Measurements from ENCODE around the gene NDFIP2.

The NDFIP2 gene

GRCh38 chr13:79457948-79458347 lies 23.0 kb upstream of the NDFIP2 start:
- Histone ChIP-seq H3K27ac (no peak overlapping the region), H3K4me1 (no peaks in the 10 kb centered on the region), H3K4me3 (no peak overlapping the region), H3K27me3 (no peaks in the 10 kb centered on the region), H4K20me1 (no peaks in the 10 kb centered on the region), H3K9me3 (no peaks in the 10 kb centered on the region), H3K9ac (no peak overlapping the region), H3K36me3 (no peaks in the 10 kb centered on the region), H3K4me2 (no peak overlapping the region)
- no peak for TF ChIP-seq Cebpa-rat (IDR thresholded peaks at IDR 0.05)

- Histone ChIP-seq H3K9me3 (no peaks in the 10 kb centered on the region), H3K9ac (no peak overlapping the region), H3K27me3 (no peaks in the 10 kb centered on the region), H3K4me1 (no peaks in the 10 kb centered on the region), H3K4me3 (no peak overlapping the region), H4K20me1 (no peaks in the 10 kb centered on the region), H3K27ac (no peak overlapping the region), H3K36me3 (no peaks in the 10 kb centered on the region), H3K4me2 (no peak overlapping the region)
- no peak for TF ChIP-seq Cebpa-rat (IDR thresholded peaks at IDR 0.05)
These were observed 22.5 kb upstream of the NDFIP2 start for GRCh38 chr13:79458436-79458835.

GRCh38 chr13:79459906-79460305 lies 21.0 kb upstream of the NDFIP2 start:
- no peak for TF ChIP-seq Cebpa-rat (IDR thresholded peaks at IDR 0.05)
- Histone ChIP-seq H3K9me3 (no peaks in the 10 kb centered on the region), H3K4me2 (no peak overlapping the region), H4K20me1 (no peaks in the 10 kb centered on the region), H3K27me3 (no peaks in the 10 kb centered on the region), H3K4me1 (no peaks in the 10 kb centered on the region), H3K9ac (no peak overlapping the region), H3K4me3 (no peak overlapping the region), H3K36me3 (no peaks in the 10 kb centered on the region), H3K27ac (no peak overlapping the region)

GRCh38 chr13:79462895-79463294 lies 18.1 kb upstream of the NDFIP2 start:
- no peak for TF ChIP-seq Cebpa-rat (IDR thresholded peaks at IDR 0.05)
- no peaks in the 10 kb centered on the region for H3K27me3 ChIP-seq
- no peaks in the 10 kb centered on the region for H3K4me1 ChIP-seq

GRCh38 chr13:79463604-79464003 lies 17.4 kb upstream of the NDFIP2 start:
- H3K36me3 ChIP-seq = no peaks in the 10 kb centered on the region
- no peaks in the 10 kb centered on the region for H4K20me1 ChIP-seq
- no peak overlapping the region for H3K4me3 ChIP-seq
- no peak overlapping the region for H3K4me2 ChIP-seq
- H3K9me3 ChIP-seq = no peaks in the 10 kb centered on the region
- no peak overlapping the region for H3K27ac ChIP-seq
- TF ChIP-seq Cebpa-rat (IDR thresholded peaks at IDR 0.05) = no peak
- H3K27me3 ChIP-seq = no peaks in the 10 kb centered on the region
- no peaks in the 10 kb centered on the region for H3K4me1 ChIP-seq
- H3K9ac ChIP-seq = no peak overlapping the region

More at GRCh38 chr13:79462895-79463294, 18.1 kb upstream of the NDFIP2 start:
- Histone ChIP-seq H3K9ac (no peak overlapping the region), H3K4me3 (no peak overlapping the region), H3K9me3 (no peaks in the 10 kb centered on the region), H4K20me1 (no peaks in the 10 kb centered on the region), H3K36me3 (no peaks in the 10 kb centered on the region), H3K27ac (no peak overlapping the region), H3K4me2 (no peak overlapping the region)

DNA sequence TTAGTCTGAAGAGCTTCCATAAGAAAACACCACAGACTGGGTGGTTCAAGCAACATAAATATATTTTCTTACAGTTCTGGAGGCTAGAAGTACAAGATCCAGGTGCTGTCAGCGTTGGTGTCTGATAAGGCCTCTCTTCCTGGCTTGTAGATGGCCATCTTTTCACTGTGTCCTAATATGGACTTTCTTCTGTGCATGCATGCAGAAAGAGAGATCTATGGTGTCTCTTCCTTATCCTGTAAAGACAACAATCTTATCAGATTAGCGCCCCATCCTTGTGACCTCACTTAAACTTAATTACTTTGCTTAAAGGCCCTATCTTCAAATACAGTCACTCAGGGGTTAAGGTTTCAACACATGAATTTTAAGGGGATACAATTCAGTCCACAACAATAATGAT lies 14.1 kb upstream of the NDFIP2 start:
- H3K36me3 ChIP-seq = no peaks in the 10 kb centered on the region

DNA sequence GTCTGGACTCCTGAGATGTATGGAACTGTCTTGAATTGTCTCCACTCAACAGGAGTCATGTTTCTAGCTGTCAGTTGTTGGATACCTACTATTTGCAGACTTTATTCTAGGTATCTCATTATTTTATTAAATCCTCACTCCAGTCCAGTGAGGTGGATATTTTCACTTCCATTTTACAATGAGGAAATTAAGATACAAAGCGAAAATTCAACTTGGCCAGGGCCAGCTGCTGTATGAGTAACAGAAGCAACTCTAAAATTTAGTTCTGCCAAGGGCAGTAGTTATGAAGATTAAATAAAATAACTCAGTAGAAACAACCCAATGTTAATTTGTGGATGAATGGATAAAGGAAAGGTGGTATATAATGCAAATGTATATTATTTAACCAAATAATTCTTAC lies 12.6 kb upstream of the NDFIP2 start:
- no peaks in the 10 kb centered on the region for H3K36me3 ChIP-seq
- H3K9me3 ChIP-seq = no peaks in the 10 kb centered on the region
- no peaks in the 10 kb centered on the region for H4K20me1 ChIP-seq
- TF ChIP-seq Cebpa-rat (IDR thresholded peaks at IDR 0.05) = no peak
- H3K27me3 ChIP-seq = no peaks in the 10 kb centered on the region
- no peaks in the 10 kb centered on the region for H3K4me1 ChIP-seq
- H3K9ac ChIP-seq = no peak overlapping the region
- no peak overlapping the region for H3K27ac ChIP-seq
- no peak overlapping the region for H3K4me3 ChIP-seq
- H3K4me2 ChIP-seq = no peak overlapping the region

More for the DNA sequence above, 14.1 kb upstream of the NDFIP2 start:
- H3K4me3 ChIP-seq = no peak overlapping the region
- no peaks in the 10 kb centered on the region for H3K9me3 ChIP-seq
- no peak for TF ChIP-seq Cebpa-rat (IDR thresholded peaks at IDR 0.05)
- no peak overlapping the region for H3K4me2 ChIP-seq
- no peak overlapping the region for H3K9ac ChIP-seq
- no peaks in the 10 kb centered on the region for H3K4me1 ChIP-seq
- H4K20me1 ChIP-seq = no peaks in the 10 kb centered on the region
- H3K27ac ChIP-seq = no peak overlapping the region
- H3K27me3 ChIP-seq = no peaks in the 10 kb centered on the region

DNA sequence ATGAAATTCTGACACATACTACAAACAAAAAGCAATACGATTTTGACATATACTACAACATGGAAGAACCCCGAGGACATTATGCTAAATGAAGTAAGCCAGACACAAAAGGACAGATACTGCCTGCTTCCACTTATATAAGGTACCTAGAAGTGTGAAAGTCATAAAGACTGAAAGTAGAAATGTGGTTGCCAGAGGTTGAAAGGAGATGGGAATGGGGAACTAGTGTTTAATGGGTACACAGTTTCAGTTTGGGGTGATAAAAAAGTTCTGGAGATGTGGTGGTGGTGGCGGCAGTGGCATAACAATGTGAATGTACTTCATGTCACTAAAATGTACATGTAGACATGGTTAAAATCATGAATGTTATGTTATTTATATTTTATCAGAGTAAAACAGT lies 12.1 kb upstream of the NDFIP2 start:
- H3K27me3 ChIP-seq = no peaks in the 10 kb centered on the region
- no peak overlapping the region for H3K4me2 ChIP-seq
- H3K9ac ChIP-seq = no peak overlapping the region
- H3K9me3 ChIP-seq = no peaks in the 10 kb centered on the region
- no peaks in the 10 kb centered on the region for H3K36me3 ChIP-seq
- no peaks in the 10 kb centered on the region for H3K4me1 ChIP-seq
- H3K27ac ChIP-seq = no peak overlapping the region
- H4K20me1 ChIP-seq = no peaks in the 10 kb centered on the region
- TF ChIP-seq Cebpa-rat (IDR thresholded peaks at IDR 0.05) = no peak
- H3K4me3 ChIP-seq = no peak overlapping the region

DNA sequence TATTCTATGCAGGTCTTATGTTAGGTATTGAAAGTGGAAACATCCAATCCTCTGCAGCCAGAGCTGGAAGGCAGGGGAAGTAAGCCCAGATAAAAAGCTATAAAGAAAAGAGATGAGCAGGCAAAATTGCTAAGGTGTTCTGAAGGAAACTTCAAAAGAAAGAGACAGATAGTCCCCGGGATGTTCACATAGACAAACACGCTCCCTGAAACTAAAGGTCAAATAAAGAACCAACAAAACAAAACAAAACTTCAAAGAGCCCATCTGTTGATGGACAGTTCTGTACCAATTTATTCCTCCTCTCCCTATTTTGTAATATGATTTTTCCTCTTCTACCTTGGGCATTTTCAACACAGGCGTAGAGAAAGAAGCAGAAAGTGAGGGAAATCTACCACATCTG lies 11.3 kb upstream of the NDFIP2 start:
- H3K27me3 ChIP-seq = no peaks in the 10 kb centered on the region
- H3K9me3 ChIP-seq = no peaks in the 10 kb centered on the region
- H3K27ac ChIP-seq = no peak overlapping the region
- H3K4me2 ChIP-seq = no peak overlapping the region
- H3K4me1 ChIP-seq = no peaks in the 10 kb centered on the region
- no peak for TF ChIP-seq Cebpa-rat (IDR thresholded peaks at IDR 0.05)
- no peaks in the 10 kb centered on the region for H3K36me3 ChIP-seq
- H3K4me3 ChIP-seq = no peak overlapping the region
- H4K20me1 ChIP-seq = no peaks in the 10 kb centered on the region
- no peak overlapping the region for H3K9ac ChIP-seq

DNA sequence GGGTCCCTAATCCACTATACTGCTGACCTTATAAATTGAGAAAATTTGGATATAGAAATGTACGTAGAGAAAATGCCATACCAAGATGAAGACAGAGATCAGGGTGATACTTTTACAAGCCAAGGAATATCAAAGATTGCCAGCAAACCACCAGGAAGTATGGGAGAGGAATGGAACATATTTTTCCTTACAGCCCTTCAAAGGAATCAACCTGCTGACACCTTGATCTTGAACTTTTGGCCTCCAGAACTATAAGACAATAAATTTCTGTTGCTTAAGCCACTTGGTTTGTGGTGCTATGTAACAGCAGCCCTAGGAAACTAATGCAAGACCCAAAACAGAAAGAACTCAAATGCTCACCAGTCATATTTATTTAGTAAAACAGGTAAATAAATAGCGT lies 10.3 kb upstream of the NDFIP2 start:
- Histone ChIP-seq H3K27me3 (no peaks in the 10 kb centered on the region), H3K9me3 (no peaks in the 10 kb centered on the region), H3K9ac (no peak overlapping the region), H3K4me1 (no peaks in the 10 kb centered on the region), H3K4me2 (no peak overlapping the region), H3K4me3 (no peak overlapping the region), H3K27ac (no peak overlapping the region), H4K20me1 (no peaks in the 10 kb centered on the region), H3K36me3 (no peaks in the 10 kb centered on the region)
- TF ChIP-seq Cebpa-rat (IDR thresholded peaks at IDR 0.05) = no peak

DNA sequence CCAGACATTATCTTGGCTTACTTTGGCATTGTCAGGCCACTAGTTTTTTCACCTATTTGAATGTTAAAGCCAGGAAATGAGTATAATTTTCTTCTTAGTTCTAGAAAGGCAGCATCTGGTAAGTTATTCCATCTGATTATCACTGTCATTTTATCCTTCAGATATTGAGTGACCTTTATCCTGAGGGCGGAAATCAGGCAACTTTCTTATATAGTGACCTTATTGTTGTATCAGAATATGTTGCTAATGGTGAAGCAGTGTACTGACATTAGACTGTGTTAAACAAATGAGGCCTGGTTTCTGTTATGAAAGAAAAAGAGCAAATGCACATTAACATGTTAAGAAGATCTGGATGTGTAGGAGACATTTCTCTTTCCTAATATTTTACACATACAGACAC lies 5.4 kb upstream of the NDFIP2 start:
- no peaks in the 10 kb centered on the region for H3K27me3 ChIP-seq
- H3K27ac ChIP-seq = no peak overlapping the region
- TF ChIP-seq Cebpa-rat (IDR thresholded peaks at IDR 0.05) = no peak
- H3K36me3 ChIP-seq = no peaks in the 10 kb centered on the region
- H3K4me2 ChIP-seq = no peak overlapping the region
- H3K9ac ChIP-seq = no peak overlapping the region
- no peak overlapping the region for H3K4me3 ChIP-seq
- no peaks in the 10 kb centered on the region for H3K4me1 ChIP-seq
- no peaks in the 10 kb centered on the region for H4K20me1 ChIP-seq
- peaks cover 4% of the 10 kb centered on the region for H3K9me3 ChIP-seq
